HG02852 (cell line): ENCODE results near the gene PTPRB.

Experiments
- ATAC-seq: cut with Tn5 transposase; IDR thresholded peaks from one replicate; pipeline ENCODE4 v1.9.1; 2021; ENCODE audit warnings: mild to moderate bottlenecking, moderate library complexity; ENCODE audit not compliant: unreplicated experiment

The PTPRB gene

GRCh38 chr12:70644861-70645260 is 7.6 kb upstream of the PTPRB start:
- ATAC-seq, result no peak

DNA sequence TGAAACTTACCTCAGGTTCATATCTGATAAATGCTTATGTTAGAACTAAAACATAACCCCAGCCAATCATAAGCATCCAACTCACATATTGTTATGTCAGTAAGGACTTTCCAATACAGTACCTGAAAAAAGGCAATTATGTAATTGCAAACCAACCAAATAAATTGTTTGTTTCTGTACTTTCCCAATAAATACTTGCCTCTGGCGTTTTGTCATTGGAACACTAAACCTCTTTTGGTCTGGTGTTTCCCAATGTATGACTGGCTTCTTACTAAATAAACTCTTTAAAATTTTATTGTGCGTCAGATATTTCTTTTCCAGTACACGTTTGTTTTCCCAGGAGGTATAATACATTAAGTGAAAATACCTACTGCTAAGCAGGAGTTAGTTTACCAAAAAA is 6.7 kb upstream of the PTPRB start:
- no peak for ATAC-seq

DNA sequence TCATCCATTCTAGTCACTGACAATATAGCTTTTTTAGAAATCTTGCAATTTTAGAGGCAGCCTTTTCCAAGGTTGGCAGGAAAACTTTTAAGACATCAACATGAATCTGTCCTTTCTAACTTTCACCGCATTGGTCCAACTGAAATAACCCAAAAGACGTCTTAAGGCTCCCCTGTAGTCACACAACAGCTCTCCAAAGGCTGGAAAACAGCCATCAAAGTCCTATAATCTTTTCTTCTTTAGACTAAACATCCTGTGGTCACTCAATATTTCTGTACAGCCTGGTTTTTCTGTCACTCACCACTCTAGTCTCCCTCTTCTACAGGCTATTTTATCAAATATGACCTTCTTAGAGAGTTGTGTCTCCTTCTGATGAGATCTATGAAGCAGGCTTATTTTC is 4.5 kb upstream of the PTPRB start:
- no peak for ATAC-seq

- no peak for ATAC-seq
Measured at GRCh38 chr12:70640901-70641300, 3.7 kb upstream of the PTPRB start.

- no peak for ATAC-seq
Measured at GRCh38 chr12:70639535-70639934, 2.3 kb upstream of the PTPRB start.

- ATAC-seq, result no peak
Measured at GRCh38 chr12:70638639-70639360, 1.6 kb upstream of the PTPRB start.

DNA sequence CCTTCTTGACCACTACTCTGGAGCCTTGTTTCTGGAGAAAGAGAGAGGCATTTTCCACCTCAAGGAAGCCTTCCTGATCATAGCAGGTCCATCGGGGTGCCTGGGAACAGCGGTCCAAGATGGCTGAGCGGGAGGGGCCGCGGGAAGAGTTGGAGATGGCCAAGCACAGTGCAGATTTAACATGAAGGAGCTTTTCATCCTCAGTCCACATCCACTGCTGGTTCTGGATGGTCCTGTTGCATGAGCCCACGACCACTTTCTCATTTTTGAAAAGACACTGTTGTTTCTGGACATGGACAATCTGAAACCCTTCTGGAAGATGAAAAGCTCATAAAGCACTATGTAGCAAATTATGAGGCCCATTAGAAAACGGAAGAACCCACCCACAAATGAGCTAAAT is 1.5 kb downstream of the PTPRB start:
- no peak for ATAC-seq

DNA sequence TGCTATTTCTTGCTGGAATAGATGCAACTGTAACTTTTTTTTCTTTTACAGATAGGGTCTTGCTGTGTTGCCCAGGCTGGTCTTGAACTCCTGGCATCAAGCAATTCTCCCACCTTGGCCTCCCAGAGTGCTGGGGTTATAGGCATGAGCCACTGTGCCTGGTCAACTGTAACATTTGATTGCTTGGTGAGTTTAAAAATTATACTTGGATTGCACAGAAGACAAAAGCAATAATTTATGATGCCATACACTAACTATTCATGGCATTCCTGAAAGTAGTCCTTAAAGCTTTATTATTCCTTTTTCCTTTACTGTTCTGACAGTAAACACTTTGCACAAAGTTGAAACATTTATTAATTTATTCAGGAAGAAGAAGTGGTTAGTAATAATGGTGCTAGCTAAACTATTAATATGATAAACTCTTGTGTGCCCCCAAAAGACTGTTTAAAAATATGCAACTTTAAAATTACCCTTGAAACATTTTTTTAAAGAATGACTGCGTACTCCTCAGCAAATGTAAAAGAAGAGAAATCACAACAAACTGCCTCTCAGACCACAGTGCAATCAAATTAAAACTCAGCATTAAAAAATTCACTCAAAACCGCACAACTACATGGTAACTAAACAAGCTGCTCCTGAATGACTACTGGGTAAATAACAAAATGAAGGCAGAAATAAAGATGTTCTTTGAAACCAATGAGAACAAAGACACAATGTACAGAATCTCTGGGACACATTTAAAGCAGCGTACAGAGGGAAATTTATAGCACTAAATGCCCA is 8.3 kb downstream of the PTPRB start:
- ATAC-seq, result no peak

- ATAC-seq, result no peak
Measured at GRCh38 chr12:70627677-70628076, 9.6 kb downstream of the PTPRB start.

DNA sequence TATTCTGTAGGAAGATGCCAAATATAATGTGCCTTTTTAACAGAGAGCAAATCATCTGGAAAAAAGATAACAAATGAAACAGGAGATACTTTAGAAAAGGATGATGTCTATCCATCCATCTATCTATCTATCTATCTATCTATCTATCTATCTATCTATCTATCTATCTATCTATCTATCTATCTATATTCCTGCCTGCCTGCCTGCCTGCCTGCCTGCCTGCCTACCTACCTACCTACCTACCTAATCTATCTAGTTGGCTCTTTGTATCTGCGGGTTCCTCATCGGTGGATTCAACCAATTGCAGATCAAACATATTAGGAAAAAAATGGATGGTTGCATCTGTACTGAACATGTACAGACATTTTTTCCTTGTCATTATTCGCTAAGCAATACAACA is 11.0 kb downstream of the PTPRB start:
- no peak for ATAC-seq

DNA sequence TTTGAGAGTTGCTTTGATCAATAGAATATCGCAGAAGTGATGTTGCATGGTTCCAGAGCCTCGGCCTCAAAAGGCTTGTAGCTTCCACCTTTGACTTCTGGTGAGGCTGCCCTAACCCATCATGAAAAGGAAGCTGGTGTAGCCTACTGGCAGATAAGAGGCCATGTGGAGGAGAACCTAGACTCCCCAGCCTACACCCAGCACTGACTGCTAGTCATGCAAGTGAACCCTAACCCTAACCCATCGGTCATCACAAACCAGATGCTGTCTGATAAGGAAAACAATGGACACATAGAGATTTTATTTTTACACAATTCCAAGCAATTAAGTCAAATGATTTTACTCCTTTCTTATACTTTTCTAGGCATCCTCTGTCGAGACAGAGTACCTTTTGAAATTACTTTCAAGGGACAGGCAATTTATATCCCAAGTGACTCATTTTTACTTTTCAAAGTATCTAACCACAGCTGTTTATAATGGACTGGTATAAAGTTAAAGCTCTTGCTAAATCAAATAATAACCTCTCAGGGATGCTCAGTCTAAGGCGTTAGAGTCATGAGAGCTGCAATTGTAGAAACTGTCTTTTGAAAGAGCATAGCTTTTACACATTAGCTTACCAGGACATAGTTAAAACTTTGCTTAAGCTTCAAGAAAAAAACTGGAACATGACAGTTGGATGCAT is 17.6 kb downstream of the PTPRB start:
- no peak for ATAC-seq

GRCh38 chr12:70618371-70618770 is 18.9 kb downstream of the PTPRB start:
- no peak for ATAC-seq

GRCh38 chr12:70617450-70617849 is 19.8 kb downstream of the PTPRB start:
- no peak for ATAC-seq

DNA sequence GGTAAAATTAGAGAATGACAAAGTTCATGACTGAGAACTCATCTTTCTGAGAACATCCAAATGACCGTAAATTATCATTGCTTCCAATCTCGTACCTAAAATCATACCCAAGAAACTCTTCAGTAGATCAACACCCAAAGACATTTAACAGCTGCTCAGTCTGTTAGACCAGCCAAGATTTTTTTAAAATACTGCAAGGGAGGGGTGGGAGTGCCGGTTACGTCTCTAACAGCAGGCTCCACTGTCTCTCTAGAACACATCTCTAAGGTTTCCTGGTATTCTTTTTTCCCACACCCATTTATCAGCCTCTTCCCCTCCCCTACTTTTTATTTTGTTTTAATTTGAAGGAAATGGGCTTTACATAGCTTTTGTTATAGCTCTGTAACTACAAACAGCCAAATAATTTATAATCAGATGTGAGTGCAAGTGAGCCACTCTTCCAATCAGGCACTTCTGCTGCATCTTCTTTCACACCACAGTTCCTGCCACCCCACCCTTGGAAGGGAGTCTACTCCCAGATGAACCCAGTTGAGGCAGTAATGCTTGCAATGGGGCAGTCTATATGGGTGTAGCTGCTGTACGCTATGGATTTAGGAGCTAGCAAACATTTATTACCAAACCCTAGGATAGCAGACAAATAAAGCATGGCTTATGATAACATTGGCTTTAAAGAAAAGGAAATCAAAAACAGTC is 21.9 kb downstream of the PTPRB start:
- no peak for ATAC-seq

GRCh38 chr12:70609739-70610491 is 27.3 kb downstream of the PTPRB start:
- ATAC-seq, result no peak

DNA sequence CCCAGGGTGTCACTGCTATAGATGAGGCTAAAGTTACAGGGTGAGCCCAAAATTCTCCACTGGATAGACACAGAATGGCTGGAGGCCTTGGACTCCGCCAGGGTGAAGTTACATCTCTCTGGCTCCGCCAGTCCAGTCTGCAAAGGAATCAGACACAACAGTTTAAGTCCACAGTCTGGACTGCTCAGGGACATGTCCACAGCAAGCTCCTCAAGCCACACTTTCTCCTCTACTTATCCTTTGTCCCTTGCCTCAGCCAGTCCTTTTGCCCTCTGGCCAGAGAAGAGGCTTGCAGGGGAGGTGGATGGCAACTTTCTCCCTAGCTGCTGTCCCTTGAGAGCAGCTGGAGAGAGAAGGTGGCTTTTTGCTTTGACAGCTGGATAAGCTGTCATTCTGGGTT is 28.0 kb downstream of the PTPRB start:
- ATAC-seq, result no peak

- no peak for ATAC-seq
Measured at GRCh38 chr12:70608184-70608583, 29.0 kb downstream of the PTPRB start.

DNA sequence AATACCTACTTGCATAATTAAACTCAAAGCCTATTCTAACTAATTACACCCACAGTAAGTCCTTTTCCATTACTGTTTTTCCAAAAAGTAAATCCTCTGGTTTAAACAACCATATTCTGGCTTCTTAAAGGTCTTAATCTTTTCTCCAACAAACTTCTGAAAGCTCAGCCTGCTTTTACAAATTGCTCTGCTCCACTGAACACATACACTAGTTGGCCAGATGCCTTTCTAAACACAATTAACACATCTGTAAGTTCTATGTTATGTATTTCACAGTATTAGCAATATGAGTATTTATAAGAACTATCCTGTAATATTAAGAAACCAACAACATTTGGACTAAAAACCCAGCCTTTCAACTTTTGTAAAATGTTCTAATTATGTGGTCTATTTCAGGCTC is 30.1 kb downstream of the PTPRB start:
- ATAC-seq, result no peak

- ATAC-seq, result no peak
Measured at GRCh38 chr12:70605976-70606375, 31.3 kb downstream of the PTPRB start.

DNA sequence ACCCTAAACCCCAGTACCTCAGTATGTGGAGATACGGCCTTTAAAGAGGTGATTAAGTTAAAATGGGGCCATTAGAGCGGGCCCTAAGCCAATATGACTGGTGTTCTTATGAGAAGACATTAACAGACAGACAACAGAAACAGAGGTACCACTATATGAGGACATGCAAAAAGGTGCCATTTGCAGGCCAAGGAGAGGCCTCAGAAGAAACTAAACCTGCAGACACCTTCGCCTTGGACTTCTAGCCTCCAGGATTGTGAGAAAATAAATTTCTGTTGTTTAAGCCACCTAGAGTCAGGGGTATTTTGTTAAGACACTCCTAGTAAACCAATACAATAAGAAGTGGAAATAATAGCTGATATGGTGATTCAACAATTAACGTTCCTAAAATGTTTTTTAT is 32.6 kb downstream of the PTPRB start:
- ATAC-seq, result no peak

GRCh38 chr12:70603044-70603443 is 34.2 kb downstream of the PTPRB start:
- ATAC-seq, result no peak
